ENCODE results near the gene RGS14.
"Not testable (repeated sequence)": the region's sequence is repeated elsewhere in the genome, so short reads cannot be mapped to it uniquely, and the experiment has no call there.

RGS14 gene

DNA sequence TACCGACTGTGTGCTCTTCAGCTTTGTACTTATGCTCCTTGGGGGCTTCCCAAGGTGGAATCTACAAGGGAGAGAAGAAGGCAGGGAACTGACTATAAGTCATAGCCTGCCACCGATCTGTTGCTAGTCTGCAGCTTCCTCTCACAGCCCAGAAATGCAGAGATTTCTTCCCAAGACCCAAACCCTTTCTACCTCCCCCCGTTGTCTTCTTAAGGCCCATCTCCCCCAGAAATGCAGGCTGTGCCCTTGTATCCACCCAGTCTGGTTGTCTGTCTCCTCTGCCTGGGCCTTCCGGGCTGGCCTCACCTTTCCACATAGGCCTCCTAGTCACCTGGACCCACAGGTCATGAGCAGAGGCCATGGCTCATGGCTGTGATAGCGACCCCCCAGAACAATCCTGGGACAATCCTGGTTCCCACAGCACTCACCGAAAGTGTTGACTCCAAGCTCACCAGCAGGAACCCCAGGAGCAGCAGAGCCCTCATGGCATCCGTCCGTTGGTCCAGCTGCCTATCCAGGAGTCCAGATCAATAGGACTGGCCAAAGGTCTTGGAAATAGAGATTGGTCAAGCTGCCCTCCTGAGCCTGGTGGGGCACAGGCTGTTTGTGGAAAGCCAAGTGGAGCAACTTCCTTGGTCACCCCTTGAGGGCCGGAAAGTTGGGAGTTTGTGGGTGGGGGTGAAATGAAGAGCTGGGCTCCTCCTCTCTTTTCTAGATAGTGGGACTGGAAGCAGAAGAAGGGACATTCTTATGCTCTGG, 51.5 kb downstream of the RGS14 start, which contains the start of gene F12:
TSS of gene F12 (minus strand) at position 522 of the 759 bp plus-strand sequence. CDS start at position 485, 37 bp downstream.
- no peak for DNase-seq

DNA sequence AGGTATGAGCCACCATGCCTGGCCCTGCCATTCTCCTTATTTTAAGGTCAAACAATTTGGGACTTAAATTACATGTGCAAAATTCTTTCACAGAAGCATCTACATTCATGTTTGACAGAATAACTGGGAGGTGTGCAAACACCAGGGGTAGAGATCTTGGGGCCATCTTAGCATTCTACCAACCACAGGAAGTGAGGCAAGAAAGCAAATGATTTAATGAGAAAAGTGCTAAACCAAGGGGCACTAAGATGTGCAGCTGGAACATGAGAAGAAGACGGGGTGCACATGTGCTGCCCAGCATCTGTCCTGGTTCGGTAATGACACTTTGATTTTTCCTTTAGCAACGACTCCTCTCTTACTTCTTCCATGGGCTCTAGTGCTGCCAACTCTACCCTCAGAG, 52.9 kb downstream of the RGS14 start:
- no peak for DNase-seq

DNA sequence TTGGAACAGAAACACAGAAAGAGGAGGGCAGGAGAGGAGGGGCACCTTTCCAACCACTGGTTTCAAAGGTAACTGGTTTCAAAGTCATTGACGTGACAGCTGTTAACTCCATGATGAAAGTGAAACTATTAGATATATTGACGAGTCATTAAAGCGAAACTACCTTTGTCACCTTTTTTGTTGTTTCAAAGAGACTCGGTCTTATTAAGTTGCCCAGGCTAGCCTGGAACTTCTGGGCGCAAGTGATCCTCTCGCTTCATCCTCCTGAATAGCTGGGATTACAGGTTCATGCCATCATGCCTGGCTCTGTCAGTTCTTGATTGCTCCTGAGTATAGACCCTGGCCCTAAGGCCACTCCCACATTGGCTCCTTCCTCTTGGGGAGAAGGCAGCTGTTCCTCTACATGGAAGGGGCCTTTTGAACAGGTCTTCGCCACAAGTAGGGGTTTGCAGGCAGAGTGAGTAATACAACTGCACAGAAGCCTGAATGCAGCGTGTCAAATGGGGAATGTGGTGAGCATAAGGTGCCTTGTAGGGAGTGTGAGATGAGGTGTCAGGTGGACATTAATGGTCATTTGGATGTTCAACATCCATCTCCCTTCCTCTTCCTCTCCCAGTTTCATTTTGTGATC, 55.0 kb downstream of the RGS14 start:
- DNase-seq: no peak

DNA sequence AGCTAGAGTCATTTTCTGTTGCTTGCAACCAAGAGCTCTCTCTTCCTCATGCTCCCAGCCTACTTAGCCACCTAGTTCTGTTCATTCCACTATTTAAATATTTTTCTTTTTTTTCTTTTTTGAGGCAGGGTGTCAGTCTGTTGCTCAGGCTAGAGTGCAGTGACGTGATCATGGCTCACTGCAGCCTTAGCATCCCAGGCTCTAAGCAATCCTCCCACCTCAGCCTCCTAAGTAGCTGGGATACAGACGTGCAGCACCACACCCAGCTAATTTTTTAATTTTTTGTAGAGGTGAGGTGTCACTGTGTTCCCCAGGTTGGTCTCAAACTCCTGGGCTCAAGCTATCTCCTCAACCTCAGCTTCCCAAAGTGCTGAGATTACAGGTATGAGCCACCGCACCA, 56.8 kb downstream of the RGS14 start:
- no peak for DNase-seq

DNA sequence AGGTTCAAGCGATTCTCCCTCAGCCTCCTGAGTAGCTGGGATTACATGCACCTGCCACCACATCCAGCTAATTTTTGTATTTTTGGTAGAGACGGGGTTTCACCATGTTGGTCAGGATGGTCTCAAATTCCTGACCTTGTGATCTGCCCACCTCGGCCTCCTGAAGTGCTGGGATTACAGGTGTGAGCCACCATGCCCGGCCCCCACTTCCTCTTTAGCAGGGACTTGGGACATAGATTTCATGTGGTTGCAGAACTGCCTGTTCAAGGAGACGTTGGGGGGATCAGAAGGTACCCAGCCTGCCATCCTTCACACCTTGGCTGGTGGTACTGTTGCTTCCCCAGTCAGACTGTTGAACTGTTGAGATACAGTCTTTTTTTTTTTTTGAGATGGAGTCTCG, 59.4 kb downstream of the RGS14 start:
- not testable (repeated sequence) for DNase-seq

DNA sequence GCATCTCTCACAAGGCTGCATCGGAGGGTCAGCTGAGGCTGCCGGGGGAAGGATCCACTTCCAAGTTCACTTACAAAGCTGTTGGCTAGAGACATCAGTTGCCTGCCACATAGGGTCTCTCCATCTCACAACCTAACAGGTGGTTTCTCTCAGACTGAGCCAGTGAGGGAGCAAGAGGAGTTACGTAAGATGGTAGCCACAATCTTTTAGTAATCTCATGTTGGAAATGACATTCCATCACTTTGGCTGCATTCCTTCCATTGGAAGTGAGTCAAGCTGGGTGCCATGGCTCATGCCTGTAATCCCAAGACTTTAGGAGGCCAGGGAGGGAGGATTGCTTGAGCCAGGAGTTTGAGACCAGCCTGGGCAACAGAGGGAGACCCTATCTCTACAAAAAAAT, 61.3 kb downstream of the RGS14 start:
- no peak for DNase-seq

DNA sequence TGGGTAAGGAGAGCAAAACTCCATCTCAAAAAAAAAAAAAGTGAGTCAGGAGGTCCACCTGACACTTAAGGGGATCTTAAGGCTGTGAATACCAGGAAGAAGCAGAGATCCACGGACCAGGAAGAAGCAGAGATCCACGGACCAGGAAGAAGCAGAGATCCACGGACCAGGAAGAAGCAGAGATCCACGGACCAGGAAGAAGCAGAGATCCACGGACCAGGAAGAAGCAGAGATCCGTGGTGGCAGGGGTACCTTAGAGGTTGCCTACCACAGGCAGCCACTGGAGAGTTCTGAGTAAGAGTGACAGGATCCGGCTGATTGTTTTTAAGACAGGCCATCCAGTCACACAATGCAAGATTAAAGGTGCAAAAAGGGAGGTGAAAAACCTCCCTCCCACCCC, 62.7 kb downstream of the RGS14 start:
- DNase-seq: not testable (repeated sequence)

DNA sequence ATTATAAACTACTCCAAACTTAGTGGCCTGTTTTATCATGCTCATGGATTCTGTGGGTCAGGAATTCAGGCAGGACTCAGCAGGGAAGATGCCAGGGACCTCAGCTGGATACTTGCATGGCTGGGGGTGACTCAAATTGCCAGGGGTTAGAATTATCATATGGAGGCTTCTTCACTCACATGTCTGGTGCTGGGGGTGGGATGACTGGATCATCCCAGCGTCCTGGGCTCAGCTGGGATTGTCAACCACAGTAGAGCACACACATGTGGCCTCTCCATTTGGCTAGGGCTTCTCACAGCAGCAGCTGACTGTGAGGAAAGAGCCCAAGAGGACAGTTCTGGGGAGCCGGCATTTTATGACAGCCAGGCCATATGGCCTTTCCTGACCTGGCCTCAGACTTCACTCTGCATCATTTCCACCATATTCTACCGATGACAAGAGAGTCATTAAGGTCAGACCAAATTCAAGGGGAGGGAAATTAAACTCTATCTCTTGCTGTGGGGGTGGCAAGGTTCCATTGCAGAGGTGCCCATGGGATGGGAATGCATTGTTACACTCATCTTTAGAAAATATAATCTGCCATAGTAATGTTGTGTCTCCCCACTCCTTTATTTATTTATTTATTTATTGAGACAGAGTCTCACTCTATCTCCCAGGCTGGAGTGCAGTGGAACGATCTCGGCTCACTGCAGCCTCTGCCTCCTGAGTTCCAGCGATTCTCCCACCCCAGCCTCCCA, 63.5 kb downstream of the RGS14 start:
- DNase-seq: no peak

All from NCI-H510A treated with DMSO at 0.1 percent for 48 hours (cell line).